ENCODE results near the gene NKPD1.

Gene NKPD1

DNA sequence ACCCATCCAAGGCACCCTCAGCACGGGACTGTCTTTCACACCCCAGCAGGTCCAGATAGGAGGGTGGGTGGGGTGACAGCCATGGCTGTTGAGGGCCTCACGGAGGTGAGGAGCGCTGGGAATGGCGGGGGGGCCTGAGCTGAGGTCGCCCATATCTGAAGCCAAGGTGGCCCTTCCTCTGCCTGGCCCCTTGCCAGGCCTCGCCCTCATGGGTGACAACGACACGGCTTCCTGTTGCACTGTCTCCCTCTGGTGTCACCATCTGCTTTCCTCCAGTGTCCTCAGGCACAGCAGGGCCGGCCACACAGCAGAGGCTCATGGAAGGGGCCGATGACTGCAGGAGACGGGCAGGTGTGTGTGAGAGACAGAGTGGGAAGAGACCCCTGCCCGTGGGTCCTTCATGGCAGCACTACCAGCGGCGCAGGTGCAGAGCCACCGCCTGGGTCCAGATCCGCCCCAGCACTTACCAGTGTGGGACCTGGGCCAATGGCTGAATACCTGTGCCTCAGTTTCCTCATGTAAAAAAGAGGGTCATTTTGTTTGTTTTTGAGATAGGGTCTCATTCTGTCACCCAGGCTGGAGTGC lies 8.1 kb upstream of the NKPD1 start:
- DNase-seq (ENCODE audit: insufficient read length, low spot score), result no peak
- FAIRE-seq, result no peak
- TF ChIP-seq, protein P1, sequence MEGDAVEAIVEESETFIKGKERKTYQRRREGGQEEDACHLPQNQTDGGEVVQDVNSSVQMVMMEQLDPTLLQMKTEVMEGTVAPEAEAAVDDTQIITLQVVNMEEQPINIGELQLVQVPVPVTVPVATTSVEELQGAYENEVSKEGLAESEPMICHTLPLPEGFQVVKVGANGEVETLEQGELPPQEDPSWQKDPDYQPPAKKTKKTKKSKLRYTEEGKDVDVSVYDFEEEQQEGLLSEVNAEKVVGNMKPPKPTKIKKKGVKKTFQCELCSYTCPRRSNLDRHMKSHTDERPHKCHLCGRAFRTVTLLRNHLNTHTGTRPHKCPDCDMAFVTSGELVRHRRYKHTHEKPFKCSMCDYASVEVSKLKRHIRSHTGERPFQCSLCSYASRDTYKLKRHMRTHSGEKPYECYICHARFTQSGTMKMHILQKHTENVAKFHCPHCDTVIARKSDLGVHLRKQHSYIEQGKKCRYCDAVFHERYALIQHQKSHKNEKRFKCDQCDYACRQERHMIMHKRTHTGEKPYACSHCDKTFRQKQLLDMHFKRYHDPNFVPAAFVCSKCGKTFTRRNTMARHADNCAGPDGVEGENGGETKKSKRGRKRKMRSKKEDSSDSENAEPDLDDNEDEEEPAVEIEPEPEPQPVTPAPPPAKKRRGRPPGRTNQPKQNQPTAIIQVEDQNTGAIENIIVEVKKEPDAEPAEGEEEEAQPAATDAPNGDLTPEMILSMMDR (IDR thresholded peaks at IDR 0.05; ENCODE audit: insufficient read depth, missing control alignments), result no peak

DNA sequence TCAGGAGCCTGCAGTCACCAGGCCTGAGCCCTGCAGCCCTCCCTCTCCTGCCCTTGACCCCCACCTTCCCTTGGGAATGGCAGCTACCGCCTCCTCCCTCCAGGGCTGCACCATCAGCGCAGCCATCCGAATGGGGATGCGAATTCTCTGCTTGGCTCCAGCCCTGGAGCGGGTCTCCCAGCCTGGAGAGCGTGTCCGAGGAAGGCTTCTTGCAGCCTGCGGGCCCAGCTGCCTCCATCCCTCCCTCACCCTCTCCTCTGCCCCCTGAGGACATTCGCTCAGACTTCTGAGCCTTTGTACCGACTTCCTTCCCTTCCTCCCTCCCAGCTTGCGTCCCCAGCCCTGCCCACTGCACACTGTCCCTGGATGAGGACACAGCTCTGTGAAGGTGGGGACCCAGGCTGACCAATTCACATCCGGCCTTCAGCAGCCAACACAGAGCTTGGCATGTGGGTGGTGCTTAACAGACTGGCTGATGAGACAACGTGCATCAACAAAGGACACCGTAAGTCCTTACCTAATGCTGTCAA lies 6.0 kb upstream of the NKPD1 start:
- DNase-seq (ENCODE audit: insufficient read length, low spot score) (no peak), FAIRE-seq (no peak)
- TF ChIP-seq, protein P1 (IDR thresholded peaks at IDR 0.05; ENCODE audit: insufficient read depth, missing control alignments), result no peak

DNA sequence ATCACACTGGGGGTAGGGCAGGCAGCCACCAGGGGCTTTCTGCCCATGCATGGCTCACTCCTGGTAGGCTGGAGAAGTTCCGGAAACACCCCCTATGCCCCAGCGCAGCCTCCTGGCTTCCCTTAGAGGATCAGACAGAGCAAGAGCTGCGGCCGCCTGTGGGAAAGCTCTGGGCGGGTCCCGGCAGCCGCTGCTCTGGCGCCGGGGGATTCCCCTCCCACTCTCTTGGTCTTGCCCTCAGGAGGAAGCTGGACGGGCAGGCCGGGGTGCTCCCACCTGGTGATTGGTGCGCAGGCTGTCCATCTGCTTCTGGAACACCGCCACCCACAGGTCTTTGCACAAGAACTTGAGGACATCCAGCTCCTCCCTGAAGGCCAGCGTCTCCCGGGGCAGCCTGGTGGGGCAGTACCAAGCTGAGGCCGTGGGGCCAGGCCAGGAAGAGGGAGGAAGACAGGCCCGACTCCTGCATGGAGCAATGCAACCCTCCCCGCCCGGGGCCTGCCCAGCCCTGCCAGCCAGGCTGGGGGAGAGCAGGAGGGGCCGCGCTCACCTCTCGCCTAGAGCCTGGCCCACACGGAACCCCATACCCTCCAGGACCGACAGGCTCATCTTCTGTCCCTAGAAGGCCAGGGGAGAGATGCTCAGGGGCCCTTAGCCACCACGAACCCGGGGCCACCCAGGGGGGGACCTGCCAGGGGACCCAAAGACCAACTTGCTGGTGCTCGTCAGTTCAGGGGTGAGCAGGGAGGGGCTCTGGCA lies 4.0 kb upstream of the NKPD1 start:
- TF ChIP-seq, protein P1 (IDR thresholded peaks at IDR 0.05; ENCODE audit: insufficient read depth, missing control alignments), result no peak
- FAIRE-seq (no peak), DNase-seq (ENCODE audit: insufficient read length, low spot score) (no peak)

DNA sequence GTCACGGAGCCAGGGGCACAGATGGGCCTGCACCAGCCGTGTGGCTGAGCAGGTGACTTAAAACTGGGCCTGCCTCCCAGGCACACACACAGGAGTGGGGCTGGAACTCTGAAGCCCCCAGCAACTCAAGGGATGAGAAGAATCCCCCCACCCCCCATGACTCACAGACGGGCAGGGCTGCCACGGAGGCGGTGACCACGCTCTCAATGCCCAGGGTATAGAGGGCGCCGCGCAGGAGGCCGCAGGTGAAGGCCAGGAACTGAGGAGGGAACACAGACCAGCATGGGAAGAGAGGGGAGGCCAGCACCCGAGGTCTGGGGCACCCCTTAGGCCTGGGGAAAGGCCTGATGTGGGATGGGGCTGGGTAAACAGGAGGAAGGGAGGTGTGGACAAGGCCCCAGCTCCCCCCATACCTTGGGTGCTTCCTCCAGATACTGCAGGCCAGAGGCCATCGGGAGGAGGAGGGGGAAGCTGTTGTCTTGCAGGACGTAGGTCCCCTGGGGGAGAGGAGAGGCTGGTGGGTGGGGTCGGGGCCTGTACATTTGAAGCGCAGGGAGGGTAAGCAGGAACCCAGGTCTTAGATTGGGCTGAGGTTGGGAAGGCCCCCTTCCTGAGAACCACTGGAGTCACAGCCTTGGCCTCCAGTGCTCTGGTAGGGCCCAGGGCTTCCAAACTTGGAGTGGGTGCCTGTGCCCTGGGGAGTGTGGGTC lies 3.1 kb upstream of the NKPD1 start:
- no peak for DNase-seq (ENCODE audit: insufficient read length, low spot score)
- TF ChIP-seq, protein P1 (IDR thresholded peaks at IDR 0.05; ENCODE audit: insufficient read depth, missing control alignments), result no peak
- FAIRE-seq, result no peak

DNA sequence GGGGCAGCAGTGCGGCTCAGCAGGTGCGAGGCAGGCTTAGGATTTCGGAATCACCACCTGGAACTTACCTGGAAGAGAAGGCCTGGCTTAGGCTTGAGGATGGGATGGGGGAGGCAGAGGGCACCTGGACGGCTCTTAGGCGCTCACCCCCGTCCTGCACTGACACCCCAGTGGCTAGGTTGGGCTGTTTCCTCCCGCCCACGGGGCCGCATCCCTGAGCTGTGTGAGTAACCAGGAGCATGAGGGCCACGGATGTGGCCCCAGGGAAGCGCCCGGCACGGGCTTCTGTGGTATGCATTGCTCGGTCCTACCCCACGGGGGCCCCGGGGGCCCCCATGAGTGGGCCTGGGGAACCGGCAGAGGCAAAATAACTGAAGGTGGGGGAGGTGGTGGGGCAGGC lies 2.4 kb upstream of the NKPD1 start:
- FAIRE-seq (no peak), DNase-seq (ENCODE audit: insufficient read length, low spot score) (no peak)
- TF ChIP-seq, protein P1 (IDR thresholded peaks at IDR 0.05; ENCODE audit: insufficient read depth, missing control alignments), result no peak

DNA sequence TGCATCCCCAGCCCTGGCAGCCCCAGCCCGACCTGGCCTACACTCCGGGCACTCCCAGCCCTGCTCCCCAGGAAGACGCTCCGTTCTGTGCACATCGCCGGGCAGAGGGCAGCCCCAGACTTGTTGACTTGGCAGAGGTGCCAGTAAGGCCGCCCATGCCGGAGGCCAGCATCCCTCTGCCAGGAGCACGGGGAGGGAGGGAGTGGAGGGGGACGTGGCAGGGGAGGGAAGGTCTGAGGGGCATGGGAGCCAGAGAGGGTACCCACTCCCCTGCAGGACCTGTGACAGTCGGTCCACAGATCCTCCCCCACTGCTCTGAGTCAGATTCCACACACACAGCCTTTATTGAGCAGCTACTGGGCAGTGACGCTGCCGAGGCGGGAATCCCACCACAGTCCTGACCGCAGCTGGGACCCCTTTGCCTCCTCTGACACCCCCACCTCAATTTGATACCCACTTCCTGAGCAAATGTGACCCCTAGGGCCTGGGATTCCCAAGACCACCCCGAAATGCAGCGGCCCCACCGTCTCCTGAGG lies 1.9 kb upstream of the NKPD1 start:
- DNase-seq (ENCODE audit: insufficient read length, low spot score) (no peak), FAIRE-seq (no peak)
- TF ChIP-seq, protein P1 (IDR thresholded peaks at IDR 0.05; ENCODE audit: insufficient read depth, missing control alignments), result no peak

Data from D721Med (cell line).